Keratinocyte (primary cell): Measurements from ENCODE around the gene CYFIP1. TPM values are rescaled to one million over a fixed set of nuclear protein-coding genes. Genes with fewer than 3 reads are reported as not detected.

Experiments used
- DNase-seq: peaks from one replicate; pipeline ENCODE4 v3.0.0-alpha.2; 2011; ENCODE audit warnings: low read depth, missing footprints, low spot score
- FAIRE-seq: peaks from 2 replicates; lab custom pipeline; 2011; peaks lifted over from hg19 to GRCh38; lab: Jason Lieb, UNC
- H2AFZ ChIP-seq: 2 replicates; pipeline ENCODE4 v1.6.0; 2012; ENCODE audit warnings: low read length, control low read depth, inconsistent platforms; ENCODE audit not compliant: control insufficient read depth
- H3K27ac ChIP-seq: 2 replicates; pipeline ENCODE4 v1.5.1; 2011; ENCODE audit warnings: low read length; ENCODE audit not compliant: control insufficient read depth, insufficient read depth
- H3K27me3 ChIP-seq: 3 replicates; pipeline ENCODE4 v1.6.0; 2011; ENCODE audit warnings: low read length; ENCODE audit not compliant: control insufficient read depth, insufficient read depth; ENCODE audit errors: extremely low read depth
- H3K36me3 ChIP-seq, 2 experiments: 2 replicates in 1 of 2; 3 replicates in 1 of 2; pipeline ENCODE4 v1.5.1; 2011; ENCODE audit warnings: low read length in 2 of 2, mild to moderate bottlenecking in 1 of 2; ENCODE audit not compliant: control insufficient read depth in 2 of 2, insufficient read depth in 2 of 2; ENCODE audit errors: extremely low read depth in 1 of 2
- H3K4me1 ChIP-seq: 3 replicates; pipeline ENCODE4 v1.5.1; 2011; ENCODE audit warnings: low read length; ENCODE audit not compliant: control insufficient read depth, insufficient read depth; ENCODE audit errors: extremely low read depth
- H3K4me2 ChIP-seq: 3 replicates; pipeline ENCODE4 v1.6.0; 2011; ENCODE audit warnings: low read depth, low read length; ENCODE audit not compliant: control insufficient read depth, insufficient read depth; ENCODE audit errors: extremely low read depth
- H3K4me3 ChIP-seq, 3 experiments: fragments of 200-600 bp in 1 of 3; sonication (generic) in 1 of 3; 2 replicates in 2 of 3; 3 replicates in 1 of 3; pipeline ENCODE4 v1.5.1; 2011 to 2016; ENCODE audit warnings: low read length in 3 of 3, mild to moderate bottlenecking in 3 of 3, control low read depth in 2 of 3, inconsistent platforms in 1 of 3, low read depth in 1 of 3, mixed read lengths in 1 of 3, mixed run types in 1 of 3, moderate library complexity in 1 of 3; ENCODE audit not compliant: control insufficient read depth in 2 of 3, insufficient read depth in 2 of 3; ENCODE audit errors: extremely low read depth in 1 of 3
- H3K79me2 ChIP-seq: 2 replicates; pipeline ENCODE4 v1.6.0; 2012; ENCODE audit warnings: low read length; ENCODE audit not compliant: control insufficient read depth, insufficient read depth
- H3K9ac ChIP-seq: 3 replicates; pipeline ENCODE4 v1.6.0; 2011; ENCODE audit warnings: low read length; ENCODE audit not compliant: control insufficient read depth, insufficient read depth; ENCODE audit errors: extremely low read depth
- H3K9me1 ChIP-seq: 3 replicates; pipeline ENCODE4 v1.6.0; 2011; ENCODE audit warnings: low read length; ENCODE audit not compliant: control insufficient read depth, insufficient read depth; ENCODE audit errors: extremely low read depth
- H3K9me3 ChIP-seq: 2 replicates; pipeline ENCODE4 v1.5.1; 2012; ENCODE audit warnings: low read depth, low read length; ENCODE audit not compliant: control insufficient read depth
- H4K20me1 ChIP-seq: 3 replicates; pipeline ENCODE4 v1.6.0; 2011; ENCODE audit warnings: low read length; ENCODE audit not compliant: control insufficient read depth, insufficient read depth; ENCODE audit errors: extremely low read depth
- CTCF ChIP-seq, 3 experiments: IDR thresholded peaks in 1 of 3; conservative IDR thresholded peaks in 1 of 3; optimal IDR thresholded peaks in 1 of 3; 2 replicates in 2 of 3; 3 replicates in 1 of 3; pipeline versions ENCODE3 to v1.5.1; 2011; ENCODE audit warnings: low read length in 3 of 3, mild to moderate bottlenecking in 3 of 3, moderate library complexity in 2 of 3, control low read depth in 1 of 3, inconsistent platforms in 1 of 3; ENCODE audit not compliant: insufficient read depth in 2 of 3; ENCODE audit errors: extremely low read depth in 1 of 3
- EZH2 ChIP-seq: IDR thresholded peaks from one replicate; pipeline ENCODE4 v1.6.1; 2012; ENCODE audit warnings: inconsistent platforms, mild to moderate bottlenecking, low read length, moderate library complexity
- dilution Hi-C: fragments of 300-500 bp; cut with MboI; formaldehyde crosslinking; loops from one replicate; pipeline ENCODE4 v1.7.0; 2020; ENCODE audit warnings: low sequenced_read_pairs; ENCODE audit not compliant: extremely low pct_ligation_motif_present
- polyA plus RNA-seq, 5 experiments: library from polyadenylated mRNA; depleted of rRNA in 3 of 5; stranded (reverse) in 3 of 5; stranded (forward) in 1 of 5; unstranded in 1 of 5; fragments of >200 nt; gene quantifications; 1 replicate in 1 of 5; 2 replicates in 3 of 5; 3 replicates in 1 of 5; pipeline versions ENCODE4 v1.2.1 to v1.2.3, GENCODE V29; 2011 to 2012; ENCODE audit warnings: missing spikeins in 2 of 5, low read depth in 1 of 5, low replicate concordance in 1 of 5

The CYFIP1 gene
- polyA plus RNA-seq, 1 donor (not counting 4 experiments of a cell fraction or from before 2014, with no cell fraction given): 72.3 TPM

GRCh38 chr15:22981051-22981840 lies 1.1 kb upstream of the CYFIP1 start:
- FAIRE-seq: no peak
- DNase-seq: no peak
- TF ChIP-seq EZH2 (no peak), CTCF (optimal IDR thresholded peaks at IDR 0.05 in 1 of 3, IDR thresholded peaks at IDR 0.05 in 1 of 3, conservative IDR thresholded peaks at IDR 0.05 in 1 of 3; ENCODE audit: extremely low read depth in 1 of 3, insufficient read depth in 2 of 3, low read length in 3 of 3) (no peak)
- Histone ChIP-seq H3K9me3 (no peaks in the 10 kb centered on the region), H3K4me2 (peak overlapping the region; percentile 86), H3K27ac (peak overlapping the region; percentile 88), H3K27me3 (no peaks in the 10 kb centered on the region), H3K36me3 (no peaks in the 10 kb centered on the region), H3K79me2 (peaks cover 35% of the 10 kb centered on the region), H3K4me3 (peak overlapping the region; percentile 91 to 99 (median 98)), H2AFZ (peak overlapping the region; percentile 75), H3K4me1 (peaks cover 10% of the 10 kb centered on the region), H4K20me1 (peaks cover 10% of the 10 kb centered on the region), H3K9ac (peak overlapping the region; percentile 95), H3K9me1 (peaks cover 2% of the 10 kb centered on the region)
- dilution Hi-C loops: no loop called here

- H3K9ac ChIP-seq: peak overlapping the region; percentile 95
- dilution Hi-C loops: no loop called here
These were observed 655 bp downstream of the CYFIP1 start for GRCh38 chr15:22979238-22980188.

More at GRCh38 chr15:22979238-22980188, 655 bp downstream of the CYFIP1 start:
- Histone ChIP-seq H4K20me1 (peaks cover 10% of the 10 kb centered on the region), H2AFZ (peak overlapping the region; percentile 91), H3K36me3 (no peaks in the 10 kb centered on the region), H3K4me2 (peak overlapping the region; percentile 59), H3K27ac (peak overlapping the region; percentile 88), H3K4me3 (peak overlapping the region; percentile 91 to 99 (median 98)), H3K27me3 (no peaks in the 10 kb centered on the region), H3K9me1 (peaks cover 2% of the 10 kb centered on the region), H3K4me1 (peaks cover 10% of the 10 kb centered on the region), H3K79me2 (peaks cover 51% of the 10 kb centered on the region), H3K9me3 (no peaks in the 10 kb centered on the region)
- DNase-seq (no peak), FAIRE-seq (no peak)
- TF ChIP-seq CTCF (optimal IDR thresholded peaks at IDR 0.05 in 1 of 3, IDR thresholded peaks at IDR 0.05 in 1 of 3, conservative IDR thresholded peaks at IDR 0.05 in 1 of 3; ENCODE audit: extremely low read depth in 1 of 3, insufficient read depth in 2 of 3, low read length in 3 of 3) (no peak), EZH2 (no peak)
